NB4 (cell line): ENCODE measurements around the gene RNF19B.

ENCODE experiments used
- CTCF ChIP-seq: IDR thresholded peaks from one replicate; pipeline ENCODE4 v1.5.1; 2012; ENCODE audit warnings: low read depth, low read length
- MYC ChIP-seq: IDR thresholded peaks from 2 replicates; pipeline ENCODE4 v1.6.1; 2011; ENCODE audit warnings: low read depth, low read length
- POLR2A ChIP-seq: IDR thresholded peaks from 2 replicates; pipeline ENCODE4 v1.6.1; 2011; ENCODE audit warnings: mild to moderate bottlenecking; ENCODE audit not compliant: insufficient read length; ENCODE audit errors: extremely low read depth

GRCh38 chr1:33005117-33005837, 40.7 kb upstream of the RNF19B start:
- TF ChIP-seq CTCF (no peak), MYC (no peak), POLR2A (no peak)
